Lower lobe of right lung (tissue), 2 donors: ENCODE data around the gene FGGY. TPM values are rescaled to one million over a fixed set of nuclear protein-coding genes. Genes with fewer than 3 reads are reported as not detected.

Source experiments
- ATAC-seq, 2 donors: fragments of 200-7000 bp; cut with Tn5 transposase; one replicate each; pipeline ENCODE4 v1.9.1; 2020 to 2022; ENCODE audit warnings: mild to moderate bottlenecking in 2 of 2, moderate library complexity in 2 of 2
- DNase-seq: peaks from one replicate; pipeline ENCODE4 v3.0.0-alpha.2; 2020
- H3K27ac ChIP-seq: fragments of 200-600 bp; one replicate; pipeline ENCODE4 v1.8.0; 2022
- H3K27me3 ChIP-seq: fragments of 200-600 bp; one replicate; pipeline ENCODE4 v1.8.0; 2022; ENCODE audit warnings: low read depth
- H3K36me3 ChIP-seq: fragments of 200-600 bp; one replicate; pipeline ENCODE4 v1.8.0; 2022; ENCODE audit warnings: mild to moderate bottlenecking
- H3K4me1 ChIP-seq: fragments of 200-600 bp; one replicate; pipeline ENCODE4 v1.8.0; 2022
- H3K4me3 ChIP-seq: fragments of 200-600 bp; one replicate; pipeline ENCODE4 v1.8.0; 2022; ENCODE audit warnings: mild to moderate bottlenecking
- H3K9me3 ChIP-seq: fragments of 200-600 bp; one replicate; pipeline ENCODE4 v1.8.0; 2022
- CTCF ChIP-seq: fragments of 200-600 bp; IDR thresholded peaks from one replicate; pipeline ENCODE4 v1.8.0; 2022; ENCODE audit warnings: antibody characterized with exemption, mild to moderate bottlenecking
- intact Hi-C: fragments of 100-400 bp; cut with DNase I; formaldehyde crosslinking; loops from one replicate; pipeline ENCODE4 v1.11.0; 2022
- total RNA-seq: library from RNA; stranded (reverse); fragmentation: NEBNext Ultra II Directional; extraction: Animal tissue kit (Norgen Biotek cat#: 25700); gene quantifications from one replicate; pipeline ENCODE4 v1.2.1, GENCODE V29; 2021
- donor health status: DM: no; HTN: yes; CAD: no; lungs with severe emphysema.

The FGGY gene
- total RNA-seq, 1 donor from 2014 or later: 31.4 TPM

GRCh38 chr1:59360170-59360569 is 63.3 kb downstream of the FGGY start:
- no peak overlapping the region for H3K27ac ChIP-seq
- ATAC-seq (no peak), DNase-seq (no peak)
- no peaks in the 10 kb centered on the region for H3K9me3 ChIP-seq
- no peaks in the 10 kb centered on the region for H3K4me1 ChIP-seq
- no peak overlapping the region for H3K4me3 ChIP-seq
- no peak for TF ChIP-seq CTCF
- intact Hi-C loops: no loop called here
- H3K36me3 ChIP-seq: no peaks in the 10 kb centered on the region
- no peaks in the 10 kb centered on the region for H3K27me3 ChIP-seq

- no peak overlapping the region for H3K27ac ChIP-seq
- ATAC-seq (no peak), DNase-seq (no peak)
- no peak overlapping the region for H3K4me3 ChIP-seq
- H3K4me1 ChIP-seq: no peaks in the 10 kb centered on the region
- TF ChIP-seq CTCF: no peak
- H3K36me3 ChIP-seq: no peaks in the 10 kb centered on the region
- intact Hi-C loops: no loop called here
- H3K9me3 ChIP-seq: no peaks in the 10 kb centered on the region
- no peaks in the 10 kb centered on the region for H3K27me3 ChIP-seq
Measured at GRCh38 chr1:59360729-59361128, 63.8 kb downstream of the FGGY start.

GRCh38 chr1:59361766-59362165 is 64.9 kb downstream of the FGGY start:
- H3K4me1 ChIP-seq: no peaks in the 10 kb centered on the region
- DNase-seq: no peak
- no peaks in the 10 kb centered on the region for H3K9me3 ChIP-seq
- intact Hi-C loops: no loop called here
- H3K27ac ChIP-seq: no peak overlapping the region
- H3K36me3 ChIP-seq: no peaks in the 10 kb centered on the region
- no peak overlapping the region for H3K4me3 ChIP-seq
- no peak for ATAC-seq
- no peak for TF ChIP-seq CTCF
- H3K27me3 ChIP-seq: no peaks in the 10 kb centered on the region

- TF ChIP-seq CTCF: no peak
- Histone ChIP-seq H3K36me3 (no peaks in the 10 kb centered on the region), H3K27me3 (no peaks in the 10 kb centered on the region), H3K4me1 (peaks cover 18% of the 10 kb centered on the region), H3K9me3 (no peaks in the 10 kb centered on the region), H3K4me3 (no peak overlapping the region), H3K27ac (no peak overlapping the region)
- ATAC-seq (no peak), DNase-seq (no peak)
- intact Hi-C loops: no loop called here
Measured at GRCh38 chr1:59364037-59364436, 67.1 kb downstream of the FGGY start.

GRCh38 chr1:59366346-59366745 is 69.5 kb downstream of the FGGY start:
- intact Hi-C loops: no loop called here
- TF ChIP-seq CTCF: no peak
- Histone ChIP-seq H3K4me1 (peaks cover 18% of the 10 kb centered on the region), H3K9me3 (no peaks in the 10 kb centered on the region), H3K27ac (peak overlapping the region; percentile 68), H3K4me3 (no peak overlapping the region), H3K36me3 (no peaks in the 10 kb centered on the region), H3K27me3 (no peaks in the 10 kb centered on the region)
- no peak for DNase-seq
- ATAC-seq: no peak
